Measurements from ENCODE around the gene ERH. TPM values are rescaled to one million over a fixed set of nuclear protein-coding genes. Genes with fewer than 3 reads are reported as not detected.

Gene ERH
- total and polyA plus RNA-seq, 2 donors, result 190 to 192 TPM

- WGBS, result 98% methylated on average over 2 of the region's 2 CpGs
- no peaks in the 10 kb centered on the region for H3K9me3 ChIP-seq (ENCODE audit: control insufficient read depth in 2 of 2, insufficient read depth in 1 of 2, low read length in 1 of 2)
These were observed 33.7 kb downstream of the ERH start for GRCh38 chr14:69364378-69364777.

GRCh38 chr14:69363964-69364363 lies 34.1 kb downstream of the ERH start:
- no peaks in the 10 kb centered on the region for H3K27me3 ChIP-seq (ENCODE audit: control insufficient read depth in 2 of 2, insufficient read depth in 1 of 2, low read length in 1 of 2)
- H3K9me3 ChIP-seq (ENCODE audit: control insufficient read depth in 2 of 2, insufficient read depth in 1 of 2, low read length in 1 of 2), result no peaks in the 10 kb centered on the region
- 95% methylated on average over 4 of the region's 4 CpGs for WGBS
- no peaks in the 10 kb centered on the region for H3K4me1 ChIP-seq (ENCODE audit: control insufficient read depth in 2 of 2, insufficient read depth in 2 of 2, low read length in 2 of 2)
- H3K27ac ChIP-seq (ENCODE audit: low read depth in 1 of 2, low read length in 1 of 2), result no peak overlapping the region
- no peaks in the 10 kb centered on the region for H3K36me3 ChIP-seq (ENCODE audit: control insufficient read depth in 2 of 2, insufficient read depth in 2 of 2, low read length in 1 of 2)
- H3K4me3 ChIP-seq (ENCODE audit: low read length in 2 of 2), result no peak overlapping the region
- no peak for DNase-seq (ENCODE audit: low read depth in 6 of 9, low spot score in 9 of 9)

More at GRCh38 chr14:69364378-69364777, 33.7 kb downstream of the ERH start:
- H3K27ac ChIP-seq (ENCODE audit: low read depth in 1 of 2, low read length in 1 of 2), result no peak overlapping the region
- no peak for DNase-seq (ENCODE audit: low read depth in 6 of 9, low spot score in 9 of 9)
- H3K4me3 ChIP-seq (ENCODE audit: low read length in 2 of 2), result no peak overlapping the region
- no peaks in the 10 kb centered on the region for H3K27me3 ChIP-seq (ENCODE audit: control insufficient read depth in 2 of 2, insufficient read depth in 1 of 2, low read length in 1 of 2)
- H3K4me1 ChIP-seq (ENCODE audit: control insufficient read depth in 2 of 2, insufficient read depth in 2 of 2, low read length in 2 of 2), result no peaks in the 10 kb centered on the region
- H3K36me3 ChIP-seq (ENCODE audit: control insufficient read depth in 2 of 2, insufficient read depth in 2 of 2, low read length in 1 of 2), result no peaks in the 10 kb centered on the region

GRCh38 chr14:69363055-69363454 lies 35.0 kb downstream of the ERH start:
- DNase-seq (ENCODE audit: low read depth in 6 of 9, low spot score in 9 of 9), result no peak
- whole genome bisulfite sequencing, result 87% methylated on average over 9 of the region's 9 CpGs
- H3K4me1 ChIP-seq (ENCODE audit: control insufficient read depth in 2 of 2, insufficient read depth in 2 of 2, low read length in 2 of 2), result no peaks in the 10 kb centered on the region

GRCh38 chr14:69360438-69361108 lies 37.5 kb downstream of the ERH start:
- peaks cover 0 to 2% of the 10 kb centered on the region in 2 donors for H3K4me1 ChIP-seq (ENCODE audit: control insufficient read depth in 2 of 2, insufficient read depth in 2 of 2, low read length in 2 of 2)
- H3K27me3 ChIP-seq (ENCODE audit: control insufficient read depth in 2 of 2, insufficient read depth in 1 of 2, low read length in 1 of 2), result no peaks in the 10 kb centered on the region
- no peak overlapping the region for H3K27ac ChIP-seq (ENCODE audit: low read depth in 1 of 2, low read length in 1 of 2)
- no peak for DNase-seq (ENCODE audit: low read depth in 6 of 9, low spot score in 9 of 9)
- no peaks in the 10 kb centered on the region for H3K36me3 ChIP-seq (ENCODE audit: control insufficient read depth in 2 of 2, insufficient read depth in 2 of 2, low read length in 1 of 2)
- WGBS, result 73% methylated on average over 7 of the region's 7 CpGs
- H3K9me3 ChIP-seq (ENCODE audit: control insufficient read depth in 2 of 2, insufficient read depth in 1 of 2, low read length in 1 of 2), result no peaks in the 10 kb centered on the region
- no peak overlapping the region for H3K4me3 ChIP-seq (ENCODE audit: low read length in 2 of 2)

More at GRCh38 chr14:69363055-69363454, 35.0 kb downstream of the ERH start:
- Histone ChIP-seq H3K36me3 (ENCODE audit: control insufficient read depth in 2 of 2, insufficient read depth in 2 of 2, low read length in 1 of 2) (no peaks in the 10 kb centered on the region), H3K27me3 (ENCODE audit: control insufficient read depth in 2 of 2, insufficient read depth in 1 of 2, low read length in 1 of 2) (no peaks in the 10 kb centered on the region), H3K9me3 (ENCODE audit: control insufficient read depth in 2 of 2, insufficient read depth in 1 of 2, low read length in 1 of 2) (no peaks in the 10 kb centered on the region), H3K27ac (ENCODE audit: low read depth in 1 of 2, low read length in 1 of 2) (no peak overlapping the region), H3K4me3 (ENCODE audit: low read length in 2 of 2) (no peak overlapping the region)

GRCh38 chr14:69358966-69359365 lies 39.1 kb downstream of the ERH start:
- Histone ChIP-seq H3K4me3 (ENCODE audit: low read length in 2 of 2) (no peak overlapping the region), H3K9me3 (ENCODE audit: control insufficient read depth in 2 of 2, insufficient read depth in 1 of 2, low read length in 1 of 2) (no peaks in the 10 kb centered on the region), H3K27ac (ENCODE audit: low read depth in 1 of 2, low read length in 1 of 2) (no peak overlapping the region), H3K27me3 (ENCODE audit: control insufficient read depth in 2 of 2, insufficient read depth in 1 of 2, low read length in 1 of 2) (no peaks in the 10 kb centered on the region), H3K4me1 (ENCODE audit: control insufficient read depth in 2 of 2, insufficient read depth in 2 of 2, low read length in 2 of 2) (peaks cover 5 to 17% of the 10 kb centered on the region in 2 donors), H3K36me3 (ENCODE audit: control insufficient read depth in 2 of 2, insufficient read depth in 2 of 2, low read length in 1 of 2) (no peaks in the 10 kb centered on the region)
- WGBS, result 93% methylated on average over 3 of the region's 3 CpGs
- no peak for DNase-seq (ENCODE audit: low read depth in 6 of 9, low spot score in 9 of 9)

- Histone ChIP-seq H3K27ac (ENCODE audit: low read depth in 1 of 2, low read length in 1 of 2) (no peak overlapping the region), H3K36me3 (ENCODE audit: control insufficient read depth in 2 of 2, insufficient read depth in 2 of 2, low read length in 1 of 2) (no peaks in the 10 kb centered on the region), H3K4me1 (ENCODE audit: control insufficient read depth in 2 of 2, insufficient read depth in 2 of 2, low read length in 2 of 2) (peaks cover 5 to 21% of the 10 kb centered on the region in 2 donors), H3K9me3 (ENCODE audit: control insufficient read depth in 2 of 2, insufficient read depth in 1 of 2, low read length in 1 of 2) (no peaks in the 10 kb centered on the region), H3K27me3 (ENCODE audit: control insufficient read depth in 2 of 2, insufficient read depth in 1 of 2, low read length in 1 of 2) (no peaks in the 10 kb centered on the region), H3K4me3 (ENCODE audit: low read length in 2 of 2) (no peak overlapping the region)
- no peak for DNase-seq (ENCODE audit: low read depth in 6 of 9, low spot score in 9 of 9)
- 67% methylated on average over 12 of the region's 12 CpGs for whole genome bisulfite sequencing
These were observed 39.7 kb downstream of the ERH start for GRCh38 chr14:69358233-69358963.

- H3K4me1 ChIP-seq (ENCODE audit: control insufficient read depth in 2 of 2, insufficient read depth in 2 of 2, low read length in 2 of 2), result peaks cover 5 to 21% of the 10 kb centered on the region in 2 donors
- no peaks in the 10 kb centered on the region for H3K36me3 ChIP-seq (ENCODE audit: control insufficient read depth in 2 of 2, insufficient read depth in 2 of 2, low read length in 1 of 2)
- no peak overlapping the region for H3K4me3 ChIP-seq (ENCODE audit: low read length in 2 of 2)
- DNase-seq (ENCODE audit: low read depth in 6 of 9, low spot score in 9 of 9), result no peak
- H3K27me3 ChIP-seq (ENCODE audit: control insufficient read depth in 2 of 2, insufficient read depth in 1 of 2, low read length in 1 of 2), result no peaks in the 10 kb centered on the region
- 94% methylated on average over 7 of the region's 7 CpGs for WGBS
- H3K9me3 ChIP-seq (ENCODE audit: control insufficient read depth in 2 of 2, insufficient read depth in 1 of 2, low read length in 1 of 2), result no peaks in the 10 kb centered on the region
- no peak overlapping the region for H3K27ac ChIP-seq (ENCODE audit: low read depth in 1 of 2, low read length in 1 of 2)
These were observed 40.4 kb downstream of the ERH start for GRCh38 chr14:69357544-69358200.

- Histone ChIP-seq H3K4me1 (ENCODE audit: control insufficient read depth in 2 of 2, insufficient read depth in 2 of 2, low read length in 2 of 2) (peaks cover 5 to 21% of the 10 kb centered on the region in 2 donors), H3K4me3 (ENCODE audit: low read length in 2 of 2) (no peak overlapping the region), H3K9me3 (ENCODE audit: control insufficient read depth in 2 of 2, insufficient read depth in 1 of 2, low read length in 1 of 2) (no peaks in the 10 kb centered on the region), H3K27me3 (ENCODE audit: control insufficient read depth in 2 of 2, insufficient read depth in 1 of 2, low read length in 1 of 2) (no peaks in the 10 kb centered on the region), H3K27ac (ENCODE audit: low read depth in 1 of 2, low read length in 1 of 2) (no peak overlapping the region), H3K36me3 (ENCODE audit: control insufficient read depth in 2 of 2, insufficient read depth in 2 of 2, low read length in 1 of 2) (no peaks in the 10 kb centered on the region)
- DNase-seq (ENCODE audit: low read depth in 6 of 9, low spot score in 9 of 9), result no peak
- WGBS, result 96% methylated on average over 7 of the region's 7 CpGs
These were observed 41.1 kb downstream of the ERH start for GRCh38 chr14:69356903-69357543.
